HEK293T (cell line): Measurements from ENCODE around the gene PLS1.

Experiments used
- CTCF ChIA-PET: fragments of 350-600 bp; formaldehyde crosslinking; extraction: SDS; loops from one replicate; lab custom pipeline; 2021; ENCODE audit warnings: antibody characterized with exemption, inconsistent platforms; lab: Yijun Ruan, JAX
- POLR2A ChIA-PET: fragments of 350-600 bp; formaldehyde crosslinking; extraction: SDS; loops from one replicate; lab custom pipeline; 2020; ENCODE audit warnings: antibody characterized with exemption, inconsistent platforms; lab: Yijun Ruan, JAX
- DNase-seq: peaks from one replicate; pipeline ENCODE4 v3.0.0; 2012; ENCODE audit warnings: mixed read lengths; ENCODE audit errors: extremely low spot score
- ARNT ChIP-seq: fragments of 450-650 bp; IDR thresholded peaks from 2 replicates; pipeline ENCODE4 v1.6.1; 2017; ENCODE audit warnings: mild to moderate bottlenecking
- BHLHE40 ChIP-seq: fragments of 450-650 bp; IDR thresholded peaks from 2 replicates; pipeline ENCODE4 v1.6.1; 2016; ENCODE audit warnings: mild to moderate bottlenecking, moderate library complexity, borderline replicate concordance
- CTBP1 ChIP-seq: fragments of 450-650 bp; IDR thresholded peaks from 2 replicates; pipeline ENCODE4 v1.6.1; 2016; ENCODE audit warnings: borderline replicate concordance
- ELF4 ChIP-seq: fragments of 450-650 bp; IDR thresholded peaks from 2 replicates; pipeline ENCODE4 v1.6.1; 2017; ENCODE audit warnings: antibody characterized with exemption
- FOXA1 ChIP-seq: fragments of 450-650 bp; IDR thresholded peaks from 2 replicates; pipeline ENCODE4 v1.6.1; 2016; ENCODE audit warnings: mild to moderate bottlenecking
- FOXK2 ChIP-seq: fragments of 450-650 bp; IDR thresholded peaks from 2 replicates; pipeline ENCODE4 v1.6.1; 2016; ENCODE audit warnings: mild to moderate bottlenecking
- FOXM1 ChIP-seq: fragments of 450-650 bp; IDR thresholded peaks from 2 replicates; pipeline ENCODE4 v1.6.1; 2017; ENCODE audit warnings: mild to moderate bottlenecking, borderline replicate concordance
- HDGF ChIP-seq: fragments of 450-650 bp; IDR thresholded peaks from 2 replicates; pipeline ENCODE4 v1.6.1; 2017; ENCODE audit warnings: antibody characterized with exemption, borderline replicate concordance
- L3MBTL2 ChIP-seq: fragments of 450-650 bp; conservative IDR thresholded peaks from 2 replicates; pipeline ENCODE4 v1.6.1; 2016; ENCODE audit warnings: mild to moderate bottlenecking
- LEF1 ChIP-seq: fragments of 450-650 bp; IDR thresholded peaks from 2 replicates; pipeline ENCODE4 v1.6.1; 2017; ENCODE audit warnings: mild to moderate bottlenecking, borderline replicate concordance
- NFRKB ChIP-seq: fragments of 450-650 bp; IDR thresholded peaks from 2 replicates; pipeline ENCODE4 v1.6.1; 2016; ENCODE audit warnings: mild to moderate bottlenecking, moderate library complexity
- SP1 ChIP-seq: fragments of 450-650 bp; IDR thresholded peaks from 2 replicates; pipeline ENCODE4 v1.6.1; 2017
- SUZ12 ChIP-seq: fragments of 450-650 bp; IDR thresholded peaks from 2 replicates; pipeline ENCODE4 v1.6.1; 2016; ENCODE audit warnings: mild to moderate bottlenecking
- TARDBP ChIP-seq: fragments of 450-650 bp; IDR thresholded peaks from 2 replicates; pipeline ENCODE4 v1.6.1; 2016
- ZNF384 ChIP-seq: fragments of 450-650 bp; IDR thresholded peaks from 2 replicates; pipeline ENCODE4 v1.6.1; 2016
- TF ChIP-seq, protein P1 (sequence below): fragments of 450-650 bp; IDR thresholded peaks from 2 replicates; pipeline ENCODE4 v1.6.1; 2016

Gene PLS1

DNA sequence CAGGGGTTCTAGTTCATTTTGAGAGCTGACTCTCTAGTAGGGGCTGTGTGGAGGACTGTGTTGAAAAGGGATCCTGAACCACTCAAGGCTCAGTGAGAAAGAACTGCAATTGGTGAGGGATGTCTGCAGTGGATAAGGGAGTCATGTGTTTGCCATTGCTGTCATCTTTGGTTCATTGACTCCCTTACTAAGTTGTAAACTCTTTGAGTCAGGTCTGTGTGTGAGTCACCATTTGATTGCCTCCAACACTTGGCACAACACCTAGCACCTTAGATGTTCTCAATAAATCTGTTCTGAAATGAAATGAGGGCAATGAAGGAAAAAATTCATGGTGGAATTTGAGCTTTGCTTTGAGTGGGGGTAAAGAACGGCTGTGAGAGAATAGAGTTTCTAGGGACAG lies 51.7 kb downstream of the PLS1 start:
- CTCF ChIA-PET: no interaction called here
- TF ChIP-seq CTBP1: no peak
- TF ChIP-seq ZNF384: no peak
- no peak for TF ChIP-seq BHLHE40
- no peak for TF ChIP-seq FOXA1
- TF ChIP-seq SUZ12: no peak
- TF ChIP-seq LEF1: no peak
- no peak for TF ChIP-seq HDGF
- no peak for TF ChIP-seq ELF4
- TF ChIP-seq SP1: no peak
- no peak for TF ChIP-seq FOXK2
- no peak for TF ChIP-seq L3MBTL2
- no peak for TF ChIP-seq ARNT
- TF ChIP-seq, protein P1, sequence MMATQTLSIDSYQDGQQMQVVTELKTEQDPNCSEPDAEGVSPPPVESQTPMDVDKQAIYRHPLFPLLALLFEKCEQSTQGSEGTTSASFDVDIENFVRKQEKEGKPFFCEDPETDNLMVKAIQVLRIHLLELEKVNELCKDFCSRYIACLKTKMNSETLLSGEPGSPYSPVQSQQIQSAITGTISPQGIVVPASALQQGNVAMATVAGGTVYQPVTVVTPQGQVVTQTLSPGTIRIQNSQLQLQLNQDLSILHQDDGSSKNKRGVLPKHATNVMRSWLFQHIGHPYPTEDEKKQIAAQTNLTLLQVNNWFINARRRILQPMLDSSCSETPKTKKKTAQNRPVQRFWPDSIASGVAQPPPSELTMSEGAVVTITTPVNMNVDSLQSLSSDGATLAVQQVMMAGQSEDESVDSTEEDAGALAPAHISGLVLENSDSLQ: no peak
- DNase-seq: no peak
- POLR2A ChIA-PET: interaction anchor here (0.8 kb wide), 1 partner anchor 13 kb away, joined by 3 read pairs; no protein-coding TSS in a partner anchor

DNA sequence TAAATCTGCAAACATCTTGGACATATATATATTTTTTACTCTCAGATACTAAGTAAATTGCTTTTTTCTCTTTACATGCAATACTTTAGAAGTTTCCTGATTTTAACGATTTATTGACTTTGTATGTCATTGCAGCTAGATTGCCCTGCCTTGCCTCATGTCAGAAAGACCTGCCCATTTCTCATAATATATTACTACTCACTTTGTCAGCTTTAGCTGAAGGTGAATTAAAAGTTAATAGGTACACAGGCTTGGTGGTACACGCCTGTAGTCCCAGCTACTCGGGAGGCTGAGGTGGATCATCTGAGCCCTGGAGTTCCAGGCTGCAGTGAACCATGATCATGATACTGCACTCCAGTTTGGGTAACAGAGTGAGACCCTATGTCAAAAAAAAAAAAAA lies 52.8 kb downstream of the PLS1 start:
- ChIA-PET CTCF (no interaction called here), POLR2A (no interaction called here)
- TF ChIP-seq BHLHE40: no peak
- no peak for TF ChIP-seq NFRKB
- TF ChIP-seq LEF1: no peak
- TF ChIP-seq ARNT: no peak
- TF ChIP-seq, protein P1: no peak
- TF ChIP-seq HDGF: no peak
- TF ChIP-seq TARDBP: no peak
- no peak for TF ChIP-seq CTBP1
- TF ChIP-seq ZNF384: no peak
- DNase-seq: no peak

DNA sequence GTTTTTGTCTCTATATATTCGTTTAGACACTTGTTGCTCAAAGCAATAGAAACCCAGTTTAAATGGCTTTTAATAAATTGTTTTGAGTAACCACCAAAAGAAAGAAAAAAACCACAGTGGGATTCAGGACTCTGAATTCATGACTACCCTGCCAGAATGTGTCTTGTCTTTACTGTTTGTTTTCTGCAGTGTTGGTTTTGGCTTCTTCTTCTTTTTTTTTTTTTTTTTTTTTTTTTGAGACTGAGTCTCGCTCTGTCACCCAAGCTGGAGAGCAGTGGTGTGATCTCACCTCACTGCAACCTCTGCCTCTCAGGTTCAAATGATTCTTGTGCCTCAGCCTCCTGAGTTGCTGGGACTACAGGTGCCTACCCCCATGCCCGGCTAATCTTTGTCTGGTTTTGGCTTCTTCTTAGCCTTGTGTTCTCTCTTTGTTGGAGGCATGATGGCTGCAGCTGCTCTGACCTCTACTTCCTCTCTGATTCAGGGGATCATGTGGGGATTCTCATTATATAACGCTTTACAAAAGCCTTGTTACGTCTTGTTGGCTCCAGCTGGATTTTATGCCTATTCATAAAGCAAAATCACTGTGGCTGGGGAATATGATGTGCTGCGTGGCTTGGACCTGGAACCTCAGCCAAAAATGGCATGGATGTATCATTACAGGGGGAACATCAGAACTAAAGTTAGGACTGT lies 54.0 kb downstream of the PLS1 start:
- TF ChIP-seq ARNT: no peak
- TF ChIP-seq LEF1: no peak
- TF ChIP-seq ELF4: no peak
- CTCF ChIA-PET: interaction anchor here (0.6 kb wide), 1 partner anchor 231 kb away, joined by 3 read pairs; no protein-coding TSS in a partner anchor
- POLR2A ChIA-PET: no interaction called here
- no peak for DNase-seq

DNA sequence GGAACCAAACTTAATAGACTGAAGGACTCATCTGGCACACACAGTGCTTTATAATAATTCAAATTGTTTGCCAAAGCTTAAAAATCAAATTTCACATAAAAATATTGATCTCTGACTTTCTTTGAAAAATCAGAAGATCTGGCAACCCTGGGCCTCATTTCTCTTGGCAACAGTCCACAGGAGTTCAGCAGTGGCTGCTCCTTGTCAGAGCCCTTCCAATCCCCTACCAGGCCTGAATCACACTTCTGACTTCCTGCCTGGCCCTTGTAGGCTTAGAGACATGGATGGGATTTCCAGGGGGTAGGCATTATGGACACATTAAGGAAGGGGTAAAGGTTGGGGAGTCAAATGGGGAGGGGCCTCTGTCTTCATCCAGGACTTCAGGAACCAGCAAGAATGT lies 55.5 kb downstream of the PLS1 start:
- CTCF ChIA-PET: no interaction called here

DNA sequence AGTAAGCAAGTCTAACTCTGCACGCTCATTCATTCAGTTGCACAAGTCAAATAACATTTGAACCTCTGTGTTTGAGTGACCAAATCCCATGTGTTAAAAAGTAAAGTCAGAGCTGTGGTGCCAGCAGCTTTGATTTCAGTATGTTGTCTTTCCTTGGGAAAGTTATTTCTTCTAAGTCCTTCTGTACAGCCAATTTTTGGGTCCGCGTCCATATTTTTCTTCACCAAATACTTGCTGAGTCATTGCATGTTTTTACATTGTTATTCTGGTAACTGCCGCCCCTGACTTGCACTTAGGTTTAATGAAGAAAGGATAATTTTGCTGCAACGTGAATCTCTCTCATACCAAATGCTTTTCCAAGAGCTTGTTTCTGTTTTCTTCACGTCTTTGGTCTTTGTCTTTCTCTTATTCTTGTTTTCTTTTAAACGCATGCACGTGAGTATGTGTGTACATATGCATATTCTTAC lies 56.7 kb downstream of the PLS1 start:
- CTCF ChIA-PET: no interaction called here
- TF ChIP-seq ARNT (no peak), SUZ12 (no peak), LEF1 (no peak), FOXM1 (no peak), FOXK2 (no peak), SP1 (no peak), NFRKB (no peak), BHLHE40 (no peak), CTBP1 (no peak), L3MBTL2 (no peak), HDGF (no peak), ZNF384 (no peak), TARDBP (no peak), ELF4 (no peak), FOXA1 (no peak)
- TF ChIP-seq, protein P1: no peak

More for the DNA sequence above, 55.5 kb downstream of the PLS1 start:
- no peak for TF ChIP-seq ARNT
- no peak for TF ChIP-seq L3MBTL2
- no peak for TF ChIP-seq CTBP1
- TF ChIP-seq, protein P1: no peak
- no peak for TF ChIP-seq FOXA1
- TF ChIP-seq ZNF384: no peak
- TF ChIP-seq TARDBP: no peak
- TF ChIP-seq FOXM1: no peak
- no peak for TF ChIP-seq SUZ12
- no peak for TF ChIP-seq LEF1
- no peak for TF ChIP-seq BHLHE40
- no peak for TF ChIP-seq SP1
- no peak for TF ChIP-seq ELF4
- no peak for TF ChIP-seq FOXK2
- no peak for TF ChIP-seq HDGF
- no peak for TF ChIP-seq NFRKB
- POLR2A ChIA-PET: no interaction called here
- no peak for DNase-seq

DNA sequence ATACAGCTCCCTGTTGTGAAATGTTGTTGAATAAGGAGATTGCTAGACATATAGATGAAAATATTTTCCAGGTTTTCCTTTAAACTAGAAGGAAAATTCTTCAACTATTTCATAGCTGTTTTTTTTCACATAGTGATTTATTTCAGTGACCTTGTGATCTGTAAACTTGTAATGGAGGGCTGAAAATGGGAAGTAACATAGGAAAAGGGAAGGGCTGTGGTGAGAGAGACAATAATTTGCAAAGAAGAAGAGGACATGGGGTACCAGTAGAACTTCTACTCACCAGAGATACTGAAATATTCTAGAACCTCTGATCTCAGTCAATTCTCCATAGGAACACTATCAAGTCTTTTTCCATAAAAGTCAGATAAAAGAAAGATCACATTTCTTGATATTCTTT lies 60.4 kb downstream of the PLS1 start:
- ChIA-PET CTCF (no interaction called here), POLR2A (no interaction called here)
- TF ChIP-seq ARNT (no peak), TARDBP (no peak), HDGF (no peak), SUZ12 (no peak)
- DNase-seq: no peak

More for the DNA sequence above, 56.7 kb downstream of the PLS1 start:
- POLR2A ChIA-PET: no interaction called here
- no peak for DNase-seq
